ENCODE results near the gene ACLY.

The ACLY gene

GRCh38 chr17:41893384-41893783 is 25.4 kb downstream of the ACLY start:
- no peak for TF ChIP-seq CTCF (IDR thresholded peaks at IDR 0.05; ENCODE audit: extremely low read depth, insufficient read depth, missing control alignments)
- no peak for DNase-seq (ENCODE audit: low spot score)
- in situ Hi-C loops (cut with MboI; ENCODE audit: low pct_unique_long_range_greater_than_20kb, low sequenced_read_pairs, unreplicated experiment): no loop called here

GRCh38 chr17:41892021-41892376 is 26.8 kb downstream of the ACLY start:
- TF ChIP-seq CTCF (IDR thresholded peaks at IDR 0.05; ENCODE audit: extremely low read depth, insufficient read depth, missing control alignments): no peak
- no peak for DNase-seq (ENCODE audit: low spot score)
- in situ Hi-C loops (cut with MboI; ENCODE audit: low pct_unique_long_range_greater_than_20kb, low sequenced_read_pairs, unreplicated experiment): no loop called here

GRCh38 chr17:41891135-41892020 is 27.4 kb downstream of the ACLY start:
- in situ Hi-C loops (cut with MboI; ENCODE audit: low pct_unique_long_range_greater_than_20kb, low sequenced_read_pairs, unreplicated experiment): no loop called here
- no peak for DNase-seq (ENCODE audit: low spot score)
- no peak for TF ChIP-seq CTCF (IDR thresholded peaks at IDR 0.05; ENCODE audit: extremely low read depth, insufficient read depth, missing control alignments)

GRCh38 chr17:41888332-41888965 is 30.3 kb downstream of the ACLY start:
- TF ChIP-seq CTCF (IDR thresholded peaks at IDR 0.05; ENCODE audit: extremely low read depth, insufficient read depth, missing control alignments): no peak
- in situ Hi-C loops (cut with MboI; ENCODE audit: low pct_unique_long_range_greater_than_20kb, low sequenced_read_pairs, unreplicated experiment): no loop called here
- DNase-seq (ENCODE audit: low spot score): no peak

GRCh38 chr17:41885733-41886132 is 33.0 kb downstream of the ACLY start:
- TF ChIP-seq CTCF (IDR thresholded peaks at IDR 0.05; ENCODE audit: extremely low read depth, insufficient read depth, missing control alignments): peak; percentile 34
- no peak for DNase-seq (ENCODE audit: low spot score)
- in situ Hi-C loops (cut with MboI; ENCODE audit: low pct_unique_long_range_greater_than_20kb, low sequenced_read_pairs, unreplicated experiment): no loop called here

- in situ Hi-C loops (cut with MboI; ENCODE audit: low pct_unique_long_range_greater_than_20kb, low sequenced_read_pairs, unreplicated experiment): no loop called here
- no peak for TF ChIP-seq CTCF (IDR thresholded peaks at IDR 0.05; ENCODE audit: extremely low read depth, insufficient read depth, missing control alignments)
- DNase-seq (ENCODE audit: low spot score): no peak
These were observed 36.0 kb downstream of the ACLY start for GRCh38 chr17:41882756-41883155.

Data from GM13977 (cell line).